ENCODE measurements around the gene MCF2L.

The MCF2L gene

DNA sequence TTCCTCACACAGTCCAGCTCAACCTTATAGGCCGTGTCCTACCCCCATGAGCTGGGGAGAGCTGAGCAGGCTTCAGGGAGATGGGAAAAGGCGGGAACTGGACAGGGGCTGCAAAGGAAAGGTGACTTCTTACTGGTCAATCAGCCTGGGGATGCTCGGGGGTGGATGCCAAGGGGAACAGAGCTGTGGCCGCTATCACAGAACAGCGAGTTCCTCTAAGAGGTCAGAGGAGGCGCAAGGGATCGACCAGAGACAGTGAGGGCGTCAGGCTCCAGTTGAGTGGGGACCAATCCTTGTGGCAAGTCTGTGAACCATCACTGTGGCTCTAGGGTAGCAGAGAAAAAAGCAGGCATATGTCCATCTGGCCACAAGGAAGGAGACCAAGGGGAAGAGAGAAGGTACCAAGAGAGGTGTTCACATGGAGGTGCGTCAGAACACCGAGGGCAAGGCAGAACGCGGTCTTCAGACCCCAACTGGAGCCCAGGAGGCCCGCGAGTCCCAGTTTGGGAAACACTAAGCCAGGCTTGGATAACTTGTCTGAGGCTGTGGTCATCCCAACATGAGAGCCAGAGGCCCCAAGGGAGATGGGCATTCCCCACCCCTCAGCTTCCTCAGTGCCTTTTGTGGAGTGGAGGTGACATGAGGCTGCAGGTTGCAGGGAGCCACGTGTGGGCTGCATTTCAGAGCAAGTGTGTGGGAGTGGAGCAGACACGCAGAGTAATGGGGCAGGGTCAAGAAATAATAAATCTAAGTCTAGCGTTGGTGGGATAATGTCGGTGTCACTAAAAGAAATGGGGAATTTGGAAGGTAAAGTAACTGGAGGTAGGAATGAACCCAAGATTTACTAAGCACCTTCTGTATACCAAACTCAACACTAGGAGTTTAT lies 157.5 kb downstream of the MCF2L start:
- Histone ChIP-seq H3K27ac (ENCODE audit: low read length) (no peak overlapping the region), H3K27me3 (ENCODE audit: control insufficient read depth, insufficient read depth, low read length) (no peaks in the 10 kb centered on the region), H3K9ac (ENCODE audit: low read length) (no peak overlapping the region), H3K9me3 (ENCODE audit: control insufficient read depth, low read depth, low read length) (no peaks in the 10 kb centered on the region), H3K36me3 (ENCODE audit: control insufficient read depth, low read depth, low read length) (no peaks in the 10 kb centered on the region), H3K4me3 (ENCODE audit: low read length) (no peak overlapping the region), H3K4me1 (ENCODE audit: control insufficient read depth, low read depth, low read length) (peaks cover 7% of the 10 kb centered on the region)

DNA sequence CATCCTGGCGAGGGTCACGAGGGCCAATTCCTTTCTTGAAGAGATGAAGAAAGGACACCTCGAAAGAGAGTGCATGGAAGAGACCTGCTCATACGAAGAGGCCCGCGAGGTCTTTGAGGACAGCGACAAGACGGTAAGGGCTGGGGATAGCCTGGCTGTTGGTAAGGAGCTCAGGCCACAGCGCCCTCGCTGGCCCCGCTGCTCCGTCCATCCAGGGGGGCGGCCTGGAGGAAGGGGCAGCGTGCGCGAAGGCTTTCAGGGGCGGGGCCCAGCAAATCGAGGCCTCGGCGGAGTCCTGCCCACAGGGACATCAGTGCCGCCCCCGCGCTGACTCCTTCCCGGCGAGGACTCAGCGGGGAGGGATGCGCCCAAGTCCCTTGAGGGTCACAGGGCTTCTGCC lies 160.5 kb downstream of the MCF2L start:
- Histone ChIP-seq H3K9me3 (ENCODE audit: control insufficient read depth, low read depth, low read length) (no peaks in the 10 kb centered on the region), H3K9ac (ENCODE audit: low read length) (no peak overlapping the region), H3K36me3 (ENCODE audit: control insufficient read depth, low read depth, low read length) (no peaks in the 10 kb centered on the region), H3K27ac (ENCODE audit: low read length) (no peak overlapping the region), H3K4me3 (ENCODE audit: low read length) (no peak overlapping the region), H3K4me1 (ENCODE audit: control insufficient read depth, low read depth, low read length) (no peaks in the 10 kb centered on the region), H3K27me3 (ENCODE audit: control insufficient read depth, insufficient read depth, low read length) (no peaks in the 10 kb centered on the region)

DNA sequence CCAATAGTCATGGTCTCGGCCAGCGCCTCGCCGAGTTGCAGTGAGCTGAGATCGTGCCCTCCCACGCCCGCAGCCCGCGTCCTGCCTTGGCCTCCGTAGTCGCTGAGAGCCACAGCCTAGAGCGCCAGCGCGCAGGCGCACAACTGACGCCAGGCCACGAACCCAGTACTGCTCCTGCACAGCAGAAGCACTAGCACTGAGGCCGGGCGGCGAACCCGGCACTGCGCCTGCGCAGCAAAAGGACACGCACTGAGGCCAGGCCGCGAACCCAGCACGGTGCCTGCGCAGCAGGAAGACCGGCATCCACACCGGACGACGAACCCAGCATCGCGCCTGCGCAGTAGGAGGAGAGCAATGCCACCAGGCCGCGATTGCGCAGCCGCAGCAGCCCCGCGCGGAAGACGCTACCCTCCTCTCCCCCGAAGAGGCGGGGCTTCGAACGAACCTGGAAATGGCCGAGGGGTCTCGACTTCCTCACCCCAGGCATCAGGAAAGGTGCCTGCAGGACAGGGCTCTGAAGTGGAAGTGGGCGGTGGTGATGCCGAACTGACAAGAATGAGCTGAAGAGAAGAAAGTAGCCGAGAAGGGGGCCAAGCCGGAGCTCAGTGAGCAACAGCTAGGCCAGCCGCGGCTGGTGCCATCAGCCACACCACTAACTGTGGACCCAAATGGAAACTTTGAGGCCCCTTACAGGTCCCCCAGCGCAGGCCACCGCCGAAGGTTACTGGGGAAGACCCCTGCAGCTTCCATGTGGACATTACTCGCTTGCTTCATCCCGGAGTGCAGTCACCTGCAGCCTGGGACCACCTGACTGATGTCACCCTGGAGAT lies 161.1 kb downstream of the MCF2L start:
- Histone ChIP-seq H3K36me3 (ENCODE audit: control insufficient read depth, low read depth, low read length) (no peaks in the 10 kb centered on the region), H3K4me3 (ENCODE audit: low read length) (no peak overlapping the region), H3K9me3 (ENCODE audit: control insufficient read depth, low read depth, low read length) (no peaks in the 10 kb centered on the region), H3K9ac (ENCODE audit: low read length) (no peak overlapping the region), H3K27me3 (ENCODE audit: control insufficient read depth, insufficient read depth, low read length) (no peaks in the 10 kb centered on the region), H3K4me1 (ENCODE audit: control insufficient read depth, low read depth, low read length) (no peaks in the 10 kb centered on the region), H3K27ac (ENCODE audit: low read length) (no peak overlapping the region)

DNA sequence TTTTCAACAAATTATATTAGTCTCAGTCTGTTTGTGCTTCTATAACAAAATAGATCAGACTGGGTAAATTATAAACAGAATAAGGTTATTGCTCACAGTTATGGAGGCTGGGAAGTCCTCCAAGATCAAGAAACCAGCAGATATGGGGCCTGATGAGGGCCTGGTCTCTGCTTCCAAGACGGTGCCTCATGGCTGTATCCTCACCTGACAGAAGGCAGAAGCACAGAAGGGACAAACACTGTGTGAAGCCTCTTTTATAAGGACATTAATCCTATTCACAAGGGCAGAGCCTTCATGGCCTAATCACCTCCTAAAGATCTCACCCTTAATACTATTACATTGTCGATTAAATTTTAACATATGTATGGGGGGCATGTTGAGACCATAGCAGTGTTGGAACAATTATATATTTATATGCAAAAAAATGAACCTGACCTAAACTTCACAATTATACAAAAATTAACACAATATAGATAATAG lies 166.3 kb downstream of the MCF2L start:
- H3K4me3 ChIP-seq (ENCODE audit: low read length): no peak overlapping the region
- no peak overlapping the region for H3K9ac ChIP-seq (ENCODE audit: low read length)
- no peak overlapping the region for H3K27ac ChIP-seq (ENCODE audit: low read length)
- H3K27me3 ChIP-seq (ENCODE audit: control insufficient read depth, insufficient read depth, low read length): no peaks in the 10 kb centered on the region
- H3K36me3 ChIP-seq (ENCODE audit: control insufficient read depth, low read depth, low read length): no peaks in the 10 kb centered on the region
- H3K4me1 ChIP-seq (ENCODE audit: control insufficient read depth, low read depth, low read length): peaks cover 9% of the 10 kb centered on the region
- no peaks in the 10 kb centered on the region for H3K9me3 ChIP-seq (ENCODE audit: control insufficient read depth, low read depth, low read length)

DNA sequence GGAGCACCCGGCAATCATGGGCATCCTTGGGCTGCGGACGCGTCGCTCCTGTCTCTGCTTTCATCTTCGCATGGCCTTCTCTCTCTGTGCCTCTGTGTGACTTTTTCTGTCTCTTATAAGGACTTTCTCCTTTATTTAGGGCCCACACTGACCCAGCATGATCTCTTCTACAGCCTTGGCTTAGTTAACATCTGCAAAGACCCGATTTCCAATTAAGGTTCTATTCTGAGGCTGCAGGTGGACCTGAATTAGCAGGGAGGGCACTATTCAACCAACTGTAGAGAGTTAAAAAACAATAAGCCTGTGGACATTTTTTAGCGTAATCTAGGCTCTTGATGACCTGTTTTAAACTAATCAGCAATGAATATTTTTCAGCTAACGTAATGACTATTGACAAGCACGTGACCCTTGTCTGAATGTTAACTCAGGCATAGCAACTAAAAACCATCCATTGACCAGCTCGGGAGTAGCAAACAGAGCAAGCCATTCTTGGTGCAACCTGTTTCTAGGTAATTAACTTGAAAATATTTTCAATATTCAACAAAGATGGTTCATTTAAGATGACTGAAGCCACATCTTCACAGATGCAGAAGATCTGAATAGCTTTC lies 168.8 kb downstream of the MCF2L start:
- Histone ChIP-seq H3K27me3 (ENCODE audit: control insufficient read depth, insufficient read depth, low read length) (no peaks in the 10 kb centered on the region), H3K4me3 (ENCODE audit: low read length) (no peak overlapping the region), H3K27ac (ENCODE audit: low read length) (no peak overlapping the region), H3K4me1 (ENCODE audit: control insufficient read depth, low read depth, low read length) (peaks cover 9% of the 10 kb centered on the region), H3K36me3 (ENCODE audit: control insufficient read depth, low read depth, low read length) (no peaks in the 10 kb centered on the region), H3K9ac (ENCODE audit: low read length) (no peak overlapping the region), H3K9me3 (ENCODE audit: control insufficient read depth, low read depth, low read length) (no peaks in the 10 kb centered on the region)

DNA sequence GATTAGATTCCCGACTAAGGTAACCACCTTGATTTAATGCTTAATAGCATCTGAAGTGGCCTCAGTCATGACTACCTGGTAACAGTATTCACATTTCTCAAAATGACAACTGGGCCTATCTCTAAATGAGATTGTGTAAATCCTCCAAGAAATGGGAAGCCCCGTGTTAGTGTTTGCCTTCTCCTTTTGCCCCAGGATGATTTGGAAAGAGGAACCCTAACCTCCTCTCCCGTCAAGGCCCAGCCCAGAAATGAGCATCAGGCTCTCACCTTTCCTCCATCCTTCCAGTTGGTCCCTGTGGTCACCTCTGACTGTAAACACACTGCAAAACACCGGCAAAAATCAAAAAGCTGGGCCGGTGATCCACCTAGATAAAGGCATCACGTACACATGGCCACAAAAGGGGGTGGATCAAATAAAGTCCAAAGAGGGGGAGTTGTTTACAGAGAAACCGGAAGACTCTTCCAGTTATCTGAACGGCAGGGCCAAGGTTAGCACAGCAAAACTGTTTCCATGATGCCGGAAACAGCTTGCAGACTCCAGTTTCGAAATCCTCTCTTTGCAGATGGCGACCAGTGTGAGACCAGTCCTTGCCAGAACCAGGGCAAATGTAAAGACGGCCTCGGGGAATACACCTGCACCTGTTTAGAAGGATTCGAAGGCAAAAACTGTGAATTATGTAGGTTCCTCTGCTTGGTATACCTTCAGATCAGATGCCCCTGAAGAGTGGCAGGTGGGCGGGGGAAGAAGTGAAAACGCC lies 170.0 kb downstream of the MCF2L start:
- no peak overlapping the region for H3K27ac ChIP-seq (ENCODE audit: low read length)
- no peaks in the 10 kb centered on the region for H3K36me3 ChIP-seq (ENCODE audit: control insufficient read depth, low read depth, low read length)
- H3K27me3 ChIP-seq (ENCODE audit: control insufficient read depth, insufficient read depth, low read length): no peaks in the 10 kb centered on the region
- no peak overlapping the region for H3K4me3 ChIP-seq (ENCODE audit: low read length)
- H3K9me3 ChIP-seq (ENCODE audit: control insufficient read depth, low read depth, low read length): no peaks in the 10 kb centered on the region
- no peak overlapping the region for H3K9ac ChIP-seq (ENCODE audit: low read length)
- peaks cover 9% of the 10 kb centered on the region for H3K4me1 ChIP-seq (ENCODE audit: control insufficient read depth, low read depth, low read length)

DNA sequence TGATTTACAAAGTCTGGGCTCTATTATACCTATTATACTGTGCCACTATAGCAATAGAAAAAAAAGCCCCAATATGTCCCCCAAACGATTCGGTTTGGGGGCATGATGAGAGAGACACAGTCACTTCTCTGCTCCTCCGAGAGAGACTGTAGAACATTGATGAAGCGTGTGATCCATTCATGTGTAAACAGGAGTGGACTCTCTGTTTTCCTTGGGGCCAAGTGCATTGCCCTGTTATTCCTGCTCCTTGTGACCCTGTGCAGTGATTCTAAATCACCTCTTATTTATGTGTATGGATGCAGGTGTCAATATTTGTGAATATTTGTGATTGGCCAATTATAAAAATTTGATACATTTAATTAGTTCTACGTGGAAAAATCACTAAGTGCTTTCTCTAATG lies 170.6 kb downstream of the MCF2L start:
- Histone ChIP-seq H3K4me3 (ENCODE audit: low read length) (no peak overlapping the region), H3K4me1 (ENCODE audit: control insufficient read depth, low read depth, low read length) (peaks cover 9% of the 10 kb centered on the region), H3K9me3 (ENCODE audit: control insufficient read depth, low read depth, low read length) (no peaks in the 10 kb centered on the region), H3K9ac (ENCODE audit: low read length) (no peak overlapping the region), H3K36me3 (ENCODE audit: control insufficient read depth, low read depth, low read length) (no peaks in the 10 kb centered on the region), H3K27me3 (ENCODE audit: control insufficient read depth, insufficient read depth, low read length) (no peaks in the 10 kb centered on the region), H3K27ac (ENCODE audit: low read length) (no peak overlapping the region)

DNA sequence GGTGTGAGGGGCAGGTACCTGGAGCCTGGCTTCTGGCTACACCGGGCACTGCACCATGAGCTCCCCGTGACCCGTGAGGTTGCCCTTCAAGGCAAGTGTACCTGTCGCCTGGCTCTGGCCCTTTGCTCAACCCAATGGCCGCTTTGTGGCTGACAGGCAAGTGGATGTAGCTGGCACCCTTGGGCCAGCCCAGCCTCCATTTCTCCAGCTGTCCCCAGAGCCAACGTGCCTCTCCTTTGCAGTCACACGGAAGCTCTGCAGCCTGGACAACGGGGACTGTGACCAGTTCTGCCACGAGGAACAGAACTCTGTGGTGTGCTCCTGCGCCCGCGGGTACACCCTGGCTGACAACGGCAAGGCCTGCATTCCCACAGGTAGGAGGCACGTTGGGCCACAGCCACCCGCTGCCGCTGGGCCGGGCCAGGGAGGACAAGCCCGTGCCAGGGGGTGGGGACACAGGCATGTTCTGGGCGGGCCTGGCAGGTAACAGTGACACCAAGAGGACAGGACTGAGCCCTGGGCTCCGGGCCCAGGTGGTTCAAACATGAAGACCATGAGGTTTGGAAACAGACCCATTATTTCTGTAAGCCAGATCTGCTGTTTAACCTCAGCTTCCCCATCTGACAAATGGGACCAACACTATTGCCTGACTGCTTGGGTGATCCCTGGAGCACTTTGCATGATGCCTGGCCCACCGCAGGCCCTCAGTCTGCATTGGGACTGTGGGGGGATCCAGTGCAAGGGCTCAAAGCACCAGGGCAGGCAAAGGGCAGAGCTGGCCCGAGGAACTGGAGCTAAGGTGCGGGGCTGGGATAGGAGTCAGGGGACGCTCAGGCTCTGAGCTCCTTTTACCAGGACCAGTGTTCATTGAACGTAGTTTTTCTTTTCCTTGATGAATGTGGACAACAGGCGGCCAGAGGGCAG lies 171.9 kb downstream of the MCF2L start:
- no peaks in the 10 kb centered on the region for H3K27me3 ChIP-seq (ENCODE audit: control insufficient read depth, insufficient read depth, low read length)
- no peak overlapping the region for H3K9ac ChIP-seq (ENCODE audit: low read length)

DNA sequence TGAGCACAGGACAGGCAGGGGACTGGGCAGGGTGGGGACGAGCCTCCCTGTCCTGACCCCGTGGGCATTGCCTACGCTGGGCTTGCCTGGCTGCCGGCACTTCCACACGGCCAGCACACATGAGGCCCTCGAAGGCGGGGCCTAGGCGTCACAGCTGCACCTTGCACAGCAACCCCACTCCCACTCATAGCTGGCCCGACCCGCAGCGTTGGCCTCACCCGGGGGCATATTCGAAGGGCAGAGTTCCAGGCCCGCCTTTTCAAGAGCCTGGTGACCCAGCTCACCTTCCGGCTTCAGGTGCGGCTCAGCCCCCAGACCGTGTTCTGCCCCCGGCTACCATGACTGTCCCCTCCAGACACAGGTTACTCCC lies 172.6 kb downstream of the MCF2L start:
- H3K4me1 ChIP-seq (ENCODE audit: control insufficient read depth, low read depth, low read length): peaks cover 9% of the 10 kb centered on the region
- no peaks in the 10 kb centered on the region for H3K27me3 ChIP-seq (ENCODE audit: control insufficient read depth, insufficient read depth, low read length)
- no peaks in the 10 kb centered on the region for H3K36me3 ChIP-seq (ENCODE audit: control insufficient read depth, low read depth, low read length)
- no peaks in the 10 kb centered on the region for H3K9me3 ChIP-seq (ENCODE audit: control insufficient read depth, low read depth, low read length)
- H3K4me3 ChIP-seq (ENCODE audit: low read length): no peak overlapping the region
- H3K9ac ChIP-seq (ENCODE audit: low read length): no peak overlapping the region
- no peak overlapping the region for H3K27ac ChIP-seq (ENCODE audit: low read length)

More for the DNA sequence above, 171.9 kb downstream of the MCF2L start:
- H3K9me3 ChIP-seq (ENCODE audit: control insufficient read depth, low read depth, low read length): no peaks in the 10 kb centered on the region
- H3K4me1 ChIP-seq (ENCODE audit: control insufficient read depth, low read depth, low read length): peaks cover 9% of the 10 kb centered on the region
- H3K36me3 ChIP-seq (ENCODE audit: control insufficient read depth, low read depth, low read length): no peaks in the 10 kb centered on the region
- H3K4me3 ChIP-seq (ENCODE audit: low read length): no peak overlapping the region
- no peak overlapping the region for H3K27ac ChIP-seq (ENCODE audit: low read length)

DNA sequence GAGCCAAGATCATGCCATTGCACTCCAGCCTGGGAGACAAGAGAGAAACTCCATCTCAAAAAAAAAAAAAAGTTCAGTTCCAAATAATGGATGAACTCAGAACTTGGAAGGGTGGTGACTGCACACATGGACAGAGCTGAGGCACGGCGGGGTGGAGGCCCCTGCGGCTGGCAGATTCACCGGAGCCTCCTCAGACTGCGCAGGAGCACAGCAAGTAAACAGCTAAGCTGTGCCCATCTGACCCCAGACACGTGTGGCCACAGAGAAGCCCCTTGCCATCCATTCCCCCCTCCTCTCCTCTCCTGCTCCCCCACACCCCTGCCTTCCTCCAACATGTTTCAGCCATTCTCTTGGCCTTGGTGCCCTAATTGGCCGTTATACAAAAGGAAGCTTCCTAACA lies 173.9 kb downstream of the MCF2L start:
- Histone ChIP-seq H3K9me3 (ENCODE audit: control insufficient read depth, low read depth, low read length) (no peaks in the 10 kb centered on the region), H3K27me3 (ENCODE audit: control insufficient read depth, insufficient read depth, low read length) (no peaks in the 10 kb centered on the region), H3K4me1 (ENCODE audit: control insufficient read depth, low read depth, low read length) (peaks cover 2% of the 10 kb centered on the region), H3K4me3 (ENCODE audit: low read length) (no peak overlapping the region), H3K36me3 (ENCODE audit: control insufficient read depth, low read depth, low read length) (no peaks in the 10 kb centered on the region), H3K9ac (ENCODE audit: low read length) (no peak overlapping the region), H3K27ac (ENCODE audit: low read length) (no peak overlapping the region)

Data from iPS-18a (cell line).